WTC11 (cell line): ENCODE data around the gene MRC1. TPM values are rescaled to one million over a fixed set of nuclear protein-coding genes. Genes with fewer than 3 reads are reported as not detected.

Experiments used
- ATAC-seq: fragments of 200-7000 bp; cut with Tn5 transposase; 2 replicates; pipeline ENCODE4 v1.10.0; 2021; ENCODE audit warnings: mild to moderate bottlenecking, moderate library complexity
- CTCF ChIA-PET: fragments of 300-600 bp; sonication (Branson Sonifier 250); formaldehyde crosslinking; loops from one replicate; lab custom pipeline; 2021; ENCODE audit warnings: antibody characterized with exemption; lab: Charles Lee
- POLR2A ChIA-PET: fragments of 350-600 bp; sonication (Branson Sonifier 250); formaldehyde crosslinking; loops from one replicate; lab custom pipeline; 2021; ENCODE audit warnings: antibody characterized with exemption; lab: Charles Lee
- DNase-seq: peaks from one replicate; pipeline ENCODE4 v3.0.0; 2021; ENCODE audit warnings: low spot score
- H3K27ac Mint-ChIP-seq: 2 replicates; pipeline ENCODE4 v1.8.0; 2021; ENCODE audit warnings: mixed read lengths
- H3K27me3 Mint-ChIP-seq: 2 replicates; pipeline ENCODE4 v1.8.0; 2021; ENCODE audit warnings: low read depth, mild to moderate bottlenecking, moderate library complexity, mixed read lengths
- H3K36me3 Mint-ChIP-seq: 2 replicates; pipeline ENCODE4 v1.8.0; 2021; ENCODE audit warnings: mixed read lengths
- H3K4me1 Mint-ChIP-seq: 2 replicates; pipeline ENCODE4 v1.8.0; 2022; ENCODE audit warnings: mixed read lengths
- H3K4me3 Mint-ChIP-seq: 2 replicates; pipeline ENCODE4 v1.8.0; 2021; ENCODE audit warnings: mild to moderate bottlenecking, moderate library complexity, mixed read lengths
- H3K9me3 Mint-ChIP-seq: 2 replicates; pipeline ENCODE4 v1.8.0; 2021; ENCODE audit warnings: mixed read lengths
- CBFB ChIP-seq: sonication (generic); formaldehyde crosslinking; IDR thresholded peaks from 2 replicates; pipeline ENCODE4 v1.8.1; 2022; ENCODE audit warnings: mild to moderate bottlenecking, low read depth, missing genetic modification reagents
- EMX1 ChIP-seq: fragments of 250-450 bp; sonication (Bioruptor Pico); IDR thresholded peaks from 2 replicates; pipeline ENCODE4 v1.8.0; 2021; ENCODE audit warnings: mild to moderate bottlenecking
- FOXP1 ChIP-seq: sonication (generic); formaldehyde crosslinking; IDR thresholded peaks from 2 replicates; pipeline ENCODE4 v1.8.0; 2022; ENCODE audit warnings: missing genetic modification reagents, mild to moderate bottlenecking, moderate library complexity, borderline replicate concordance
- HMGA2 ChIP-seq: fragments of 250-450 bp; sonication (Bioruptor Pico); IDR thresholded peaks from 2 replicates; pipeline ENCODE4 v1.4.0; 2021; ENCODE audit warnings: mild to moderate bottlenecking, moderate library complexity
- KAT7 ChIP-seq: sonication (generic); formaldehyde crosslinking; IDR thresholded peaks from 2 replicates; pipeline ENCODE4 v1.8.1; 2023; ENCODE audit warnings: missing genetic modification reagents, mild to moderate bottlenecking, borderline replicate concordance
- MXD4 ChIP-seq: fragments of 250-450 bp; sonication (Bioruptor Pico); IDR thresholded peaks from 2 replicates; pipeline ENCODE4 v1.8.0; 2021; ENCODE audit warnings: mild to moderate bottlenecking, moderate library complexity, borderline replicate concordance
- NFE2L1 ChIP-seq: sonication (generic); formaldehyde crosslinking; IDR thresholded peaks from 2 replicates; pipeline ENCODE4 v1.8.1; 2023; ENCODE audit warnings: missing genetic modification reagents
- NR2C2 ChIP-seq: sonication (generic); formaldehyde crosslinking; IDR thresholded peaks from 2 replicates; pipeline ENCODE4 v1.8.0; 2022; ENCODE audit warnings: mild to moderate bottlenecking, missing genetic modification reagents
- OVOL2 ChIP-seq: fragments of 250-450 bp; sonication (Bioruptor Pico); IDR thresholded peaks from 2 replicates; pipeline ENCODE4 v1.9.0; 2021; ENCODE audit warnings: mild to moderate bottlenecking, borderline replicate concordance
- SMAD4 ChIP-seq: sonication (generic); formaldehyde crosslinking; IDR thresholded peaks from 2 replicates; pipeline ENCODE4 v1.8.0; 2022; ENCODE audit warnings: mild to moderate bottlenecking, missing genetic modification reagents
- TCF7 ChIP-seq: sonication (generic); formaldehyde crosslinking; IDR thresholded peaks from 2 replicates; pipeline ENCODE4 v1.8.0; 2022; ENCODE audit warnings: mild to moderate bottlenecking, low read depth, missing genetic modification reagents, moderate library complexity
- TEAD1 ChIP-seq: sonication (generic); formaldehyde crosslinking; IDR thresholded peaks from 2 replicates; pipeline ENCODE4 v1.8.0; 2022; ENCODE audit warnings: mild to moderate bottlenecking, missing genetic modification reagents
- ZNF138 ChIP-seq: sonication (generic); formaldehyde crosslinking; conservative IDR thresholded peaks from 2 replicates; pipeline ENCODE4 v1.8.1; 2022; ENCODE audit warnings: mild to moderate bottlenecking, moderate library complexity, missing genetic modification reagents
- total RNA-seq: library from RNA; stranded (reverse); gene quantifications from 3 replicates; pipeline ENCODE4 v1.2.3, GENCODE V29; 2021
- TF ChIP-seq, protein P1 (sequence below): sonication (generic); formaldehyde crosslinking; IDR thresholded peaks from 2 replicates; pipeline ENCODE4 v1.8.1; 2023; ENCODE audit warnings: mild to moderate bottlenecking, missing genetic modification reagents
- TF ChIP-seq, protein P2 (sequence below): sonication (generic); formaldehyde crosslinking; IDR thresholded peaks from 2 replicates; pipeline ENCODE4 v1.8.1; 2022; ENCODE audit warnings: low read depth, missing genetic modification reagents, borderline replicate concordance
- TF ChIP-seq, protein P3 (sequence below): fragments of 250-450 bp; sonication (Bioruptor Pico); IDR thresholded peaks from 2 replicates; pipeline ENCODE4 v1.9.0; 2021; ENCODE audit warnings: moderate library complexity, mild to moderate bottlenecking, inconsistent platforms, borderline replicate concordance
- TF ChIP-seq, protein P4 (sequence below): sonication (generic); formaldehyde crosslinking; conservative IDR thresholded peaks from 2 replicates; pipeline ENCODE4 v1.8.1; 2022; ENCODE audit warnings: mild to moderate bottlenecking, missing genetic modification reagents
- TF ChIP-seq, protein P5 (sequence below): fragments of 200-600 bp; IDR thresholded peaks from 2 replicates; pipeline ENCODE4 v1.8.0; 2022; ENCODE audit warnings: antibody characterized with exemption
- TF ChIP-seq, protein P6 (sequence below): sonication (generic); formaldehyde crosslinking; IDR thresholded peaks from 2 replicates; pipeline ENCODE4 v1.8.0; 2023; ENCODE audit warnings: missing genetic modification reagents, mild to moderate bottlenecking, borderline replicate concordance
- TF ChIP-seq, protein P7 (sequence below): fragments of 250-450 bp; sonication (Bioruptor Pico); IDR thresholded peaks from 2 replicates; pipeline ENCODE4 v2.1.2; 2022; ENCODE audit warnings: mild to moderate bottlenecking, moderate library complexity
- TF ChIP-seq, protein P8 (sequence below): sonication (generic); formaldehyde crosslinking; IDR thresholded peaks from 2 replicates; pipeline ENCODE4 v1.8.0; 2022; ENCODE audit warnings: mild to moderate bottlenecking, missing genetic modification reagents

Gene MRC1
- total RNA-seq, 1 experiment from 2014 or later: 0.33 TPM

DNA sequence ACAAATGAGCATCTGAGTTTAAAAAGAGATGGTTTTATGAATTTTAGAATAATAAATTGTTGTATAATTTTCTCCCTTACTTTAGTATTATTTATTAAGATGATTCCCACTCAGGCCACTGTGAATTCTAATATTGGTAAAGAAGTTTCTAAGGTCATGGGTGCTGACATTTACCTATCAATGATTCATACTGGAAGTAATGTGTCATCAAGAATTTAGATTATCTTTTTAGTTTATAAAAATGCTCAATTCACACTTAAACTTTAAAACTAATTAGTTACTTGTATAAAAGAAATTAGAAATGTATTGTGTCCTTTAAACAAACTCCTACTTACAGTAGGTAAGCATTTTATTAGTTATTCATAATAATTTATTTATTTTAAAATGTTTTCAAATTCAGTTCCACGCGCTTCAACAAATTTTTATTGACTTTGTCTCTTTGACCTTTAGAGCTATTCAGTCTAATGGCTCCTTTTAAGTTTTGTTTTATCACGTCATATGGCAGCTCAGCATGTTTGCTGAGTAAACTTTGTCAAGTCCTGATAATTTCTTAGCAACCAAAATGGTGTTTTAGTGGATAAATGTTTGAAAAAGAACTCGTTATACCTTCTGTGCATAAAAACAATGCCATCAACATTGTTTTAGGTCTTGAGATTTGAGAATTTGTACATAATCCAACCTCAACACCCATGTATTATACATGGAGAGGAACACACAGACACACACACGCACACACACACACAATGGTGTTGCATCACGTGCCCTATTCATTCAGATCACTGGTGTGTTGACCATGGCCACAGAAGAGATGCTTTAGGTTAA, 15.1 kb upstream of the MRC1 start:
- CTCF ChIA-PET: no interaction called here
- ATAC-seq: no peak
- Mint-ChIP-seq H3K4me3 (no peak overlapping the region), H3K9me3 (peaks cover 15% of the 10 kb centered on the region), H3K27me3 (no peaks in the 10 kb centered on the region), H3K27ac (no peak overlapping the region), H3K4me1 (no peaks in the 10 kb centered on the region), H3K36me3 (peaks cover 9% of the 10 kb centered on the region)
- no peak for TF ChIP-seq TCF7
- TF ChIP-seq EMX1 (CRISPR knock-in tag): no peak
- TF ChIP-seq, protein P1, sequence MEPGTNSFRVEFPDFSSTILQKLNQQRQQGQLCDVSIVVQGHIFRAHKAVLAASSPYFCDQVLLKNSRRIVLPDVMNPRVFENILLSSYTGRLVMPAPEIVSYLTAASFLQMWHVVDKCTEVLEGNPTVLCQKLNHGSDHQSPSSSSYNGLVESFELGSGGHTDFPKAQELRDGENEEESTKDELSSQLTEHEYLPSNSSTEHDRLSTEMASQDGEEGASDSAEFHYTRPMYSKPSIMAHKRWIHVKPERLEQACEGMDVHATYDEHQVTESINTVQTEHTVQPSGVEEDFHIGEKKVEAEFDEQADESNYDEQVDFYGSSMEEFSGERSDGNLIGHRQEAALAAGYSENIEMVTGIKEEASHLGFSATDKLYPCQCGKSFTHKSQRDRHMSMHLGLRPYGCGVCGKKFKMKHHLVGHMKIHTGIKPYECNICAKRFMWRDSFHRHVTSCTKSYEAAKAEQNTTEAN: no peak
- no peak for TF ChIP-seq MXD4
- TF ChIP-seq SMAD4 (CRISPR knock-in tag): no peak
- TF ChIP-seq, protein P2, sequence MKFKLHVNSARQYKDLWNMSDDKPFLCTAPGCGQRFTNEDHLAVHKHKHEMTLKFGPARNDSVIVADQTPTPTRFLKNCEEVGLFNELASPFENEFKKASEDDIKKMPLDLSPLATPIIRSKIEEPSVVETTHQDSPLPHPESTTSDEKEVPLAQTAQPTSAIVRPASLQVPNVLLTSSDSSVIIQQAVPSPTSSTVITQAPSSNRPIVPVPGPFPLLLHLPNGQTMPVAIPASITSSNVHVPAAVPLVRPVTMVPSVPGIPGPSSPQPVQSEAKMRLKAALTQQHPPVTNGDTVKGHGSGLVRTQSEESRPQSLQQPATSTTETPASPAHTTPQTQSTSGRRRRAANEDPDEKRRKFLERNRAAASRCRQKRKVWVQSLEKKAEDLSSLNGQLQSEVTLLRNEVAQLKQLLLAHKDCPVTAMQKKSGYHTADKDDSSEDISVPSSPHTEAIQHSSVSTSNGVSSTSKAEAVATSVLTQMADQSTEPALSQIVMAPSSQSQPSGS (CRISPR knock-in tag): no peak
- TF ChIP-seq FOXP1 (CRISPR knock-in tag): no peak
- TF ChIP-seq, protein P3, sequence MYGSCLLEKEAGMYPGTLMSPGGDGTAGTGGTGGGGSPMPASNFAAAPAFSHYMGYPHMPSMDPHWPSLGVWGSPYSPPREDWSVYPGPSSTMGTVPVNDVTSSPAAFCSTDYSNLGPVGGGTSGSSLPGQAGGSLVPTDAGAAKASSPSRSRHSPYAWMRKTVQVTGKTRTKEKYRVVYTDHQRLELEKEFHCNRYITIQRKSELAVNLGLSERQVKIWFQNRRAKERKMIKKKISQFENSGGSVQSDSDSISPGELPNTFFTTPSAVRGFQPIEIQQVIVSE: no peak
- TF ChIP-seq CBFB (CRISPR knock-in tag): no peak
- TF ChIP-seq HMGA2 (CRISPR knock-in tag): no peak
- POLR2A ChIA-PET: no interaction called here
- no peak for DNase-seq

DNA sequence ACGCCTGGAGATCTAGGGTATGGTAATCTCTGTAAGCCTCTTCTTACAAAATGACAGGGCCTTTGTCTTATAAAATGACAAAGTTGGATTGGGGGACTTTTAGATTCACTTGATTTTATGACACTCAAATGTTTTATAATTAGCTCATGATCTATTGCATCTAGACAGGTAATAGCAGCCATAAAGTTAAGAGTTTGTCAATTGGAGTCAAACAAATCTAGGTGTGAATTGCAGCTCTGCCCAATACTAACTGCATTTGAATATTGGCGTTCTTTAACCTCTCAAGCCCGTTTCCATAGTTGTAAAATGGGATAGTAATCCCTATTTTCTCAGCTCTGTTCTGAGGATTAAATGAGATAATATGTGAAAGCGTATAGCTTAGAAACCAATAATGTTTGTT, 14.1 kb upstream of the MRC1 start:
- DNase-seq (no peak), ATAC-seq (no peak)
- Mint-ChIP-seq H3K4me3 (no peak overlapping the region), H3K9me3 (peaks cover 15% of the 10 kb centered on the region), H3K36me3 (peaks cover 9% of the 10 kb centered on the region), H3K4me1 (no peaks in the 10 kb centered on the region), H3K27me3 (no peaks in the 10 kb centered on the region), H3K27ac (no peak overlapping the region)
- CTCF ChIA-PET: no interaction called here
- POLR2A ChIA-PET: no interaction called here
- TF ChIP-seq ZNF138 (CRISPR knock-in tag) (no peak), NFE2L1 (CRISPR knock-in tag) (no peak), KAT7 (CRISPR knock-in tag) (no peak), OVOL2 (CRISPR knock-in tag) (no peak), TEAD1 (CRISPR knock-in tag) (no peak), NR2C2 (CRISPR knock-in tag) (no peak)
- TF ChIP-seq, protein P4, sequence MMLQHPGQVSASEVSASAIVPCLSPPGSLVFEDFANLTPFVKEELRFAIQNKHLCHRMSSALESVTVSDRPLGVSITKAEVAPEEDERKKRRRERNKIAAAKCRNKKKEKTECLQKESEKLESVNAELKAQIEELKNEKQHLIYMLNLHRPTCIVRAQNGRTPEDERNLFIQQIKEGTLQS (CRISPR knock-in tag): no peak
- TF ChIP-seq, protein P5, sequence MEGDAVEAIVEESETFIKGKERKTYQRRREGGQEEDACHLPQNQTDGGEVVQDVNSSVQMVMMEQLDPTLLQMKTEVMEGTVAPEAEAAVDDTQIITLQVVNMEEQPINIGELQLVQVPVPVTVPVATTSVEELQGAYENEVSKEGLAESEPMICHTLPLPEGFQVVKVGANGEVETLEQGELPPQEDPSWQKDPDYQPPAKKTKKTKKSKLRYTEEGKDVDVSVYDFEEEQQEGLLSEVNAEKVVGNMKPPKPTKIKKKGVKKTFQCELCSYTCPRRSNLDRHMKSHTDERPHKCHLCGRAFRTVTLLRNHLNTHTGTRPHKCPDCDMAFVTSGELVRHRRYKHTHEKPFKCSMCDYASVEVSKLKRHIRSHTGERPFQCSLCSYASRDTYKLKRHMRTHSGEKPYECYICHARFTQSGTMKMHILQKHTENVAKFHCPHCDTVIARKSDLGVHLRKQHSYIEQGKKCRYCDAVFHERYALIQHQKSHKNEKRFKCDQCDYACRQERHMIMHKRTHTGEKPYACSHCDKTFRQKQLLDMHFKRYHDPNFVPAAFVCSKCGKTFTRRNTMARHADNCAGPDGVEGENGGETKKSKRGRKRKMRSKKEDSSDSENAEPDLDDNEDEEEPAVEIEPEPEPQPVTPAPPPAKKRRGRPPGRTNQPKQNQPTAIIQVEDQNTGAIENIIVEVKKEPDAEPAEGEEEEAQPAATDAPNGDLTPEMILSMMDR: no peak
- TF ChIP-seq, protein P6, sequence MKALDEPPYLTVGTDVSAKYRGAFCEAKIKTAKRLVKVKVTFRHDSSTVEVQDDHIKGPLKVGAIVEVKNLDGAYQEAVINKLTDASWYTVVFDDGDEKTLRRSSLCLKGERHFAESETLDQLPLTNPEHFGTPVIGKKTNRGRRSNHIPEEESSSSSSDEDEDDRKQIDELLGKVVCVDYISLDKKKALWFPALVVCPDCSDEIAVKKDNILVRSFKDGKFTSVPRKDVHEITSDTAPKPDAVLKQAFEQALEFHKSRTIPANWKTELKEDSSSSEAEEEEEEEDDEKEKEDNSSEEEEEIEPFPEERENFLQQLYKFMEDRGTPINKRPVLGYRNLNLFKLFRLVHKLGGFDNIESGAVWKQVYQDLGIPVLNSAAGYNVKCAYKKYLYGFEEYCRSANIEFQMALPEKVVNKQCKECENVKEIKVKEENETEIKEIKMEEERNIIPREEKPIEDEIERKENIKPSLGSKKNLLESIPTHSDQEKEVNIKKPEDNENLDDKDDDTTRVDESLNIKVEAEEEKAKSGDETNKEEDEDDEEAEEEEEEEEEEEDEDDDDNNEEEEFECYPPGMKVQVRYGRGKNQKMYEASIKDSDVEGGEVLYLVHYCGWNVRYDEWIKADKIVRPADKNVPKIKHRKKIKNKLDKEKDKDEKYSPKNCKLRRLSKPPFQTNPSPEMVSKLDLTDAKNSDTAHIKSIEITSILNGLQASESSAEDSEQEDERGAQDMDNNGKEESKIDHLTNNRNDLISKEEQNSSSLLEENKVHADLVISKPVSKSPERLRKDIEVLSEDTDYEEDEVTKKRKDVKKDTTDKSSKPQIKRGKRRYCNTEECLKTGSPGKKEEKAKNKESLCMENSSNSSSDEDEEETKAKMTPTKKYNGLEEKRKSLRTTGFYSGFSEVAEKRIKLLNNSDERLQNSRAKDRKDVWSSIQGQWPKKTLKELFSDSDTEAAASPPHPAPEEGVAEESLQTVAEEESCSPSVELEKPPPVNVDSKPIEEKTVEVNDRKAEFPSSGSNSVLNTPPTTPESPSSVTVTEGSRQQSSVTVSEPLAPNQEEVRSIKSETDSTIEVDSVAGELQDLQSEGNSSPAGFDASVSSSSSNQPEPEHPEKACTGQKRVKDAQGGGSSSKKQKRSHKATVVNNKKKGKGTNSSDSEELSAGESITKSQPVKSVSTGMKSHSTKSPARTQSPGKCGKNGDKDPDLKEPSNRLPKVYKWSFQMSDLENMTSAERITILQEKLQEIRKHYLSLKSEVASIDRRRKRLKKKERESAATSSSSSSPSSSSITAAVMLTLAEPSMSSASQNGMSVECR: no peak
- TF ChIP-seq, protein P7, sequence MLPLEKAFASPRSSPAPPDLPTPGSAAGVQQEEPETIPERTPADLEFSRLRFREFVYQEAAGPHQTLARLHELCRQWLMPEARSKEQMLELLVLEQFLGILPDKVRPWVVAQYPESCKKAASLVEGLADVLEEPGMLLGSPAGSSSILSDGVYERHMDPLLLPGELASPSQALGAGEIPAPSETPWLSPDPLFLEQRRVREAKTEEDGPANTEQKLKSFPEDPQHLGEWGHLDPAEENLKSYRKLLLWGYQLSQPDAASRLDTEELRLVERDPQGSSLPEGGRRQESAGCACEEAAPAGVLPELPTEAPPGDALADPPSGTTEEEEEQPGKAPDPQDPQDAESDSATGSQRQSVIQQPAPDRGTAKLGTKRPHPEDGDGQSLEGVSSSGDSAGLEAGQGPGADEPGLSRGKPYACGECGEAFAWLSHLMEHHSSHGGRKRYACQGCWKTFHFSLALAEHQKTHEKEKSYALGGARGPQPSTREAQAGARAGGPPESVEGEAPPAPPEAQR (CRISPR knock-in tag): no peak
- TF ChIP-seq, protein P8, sequence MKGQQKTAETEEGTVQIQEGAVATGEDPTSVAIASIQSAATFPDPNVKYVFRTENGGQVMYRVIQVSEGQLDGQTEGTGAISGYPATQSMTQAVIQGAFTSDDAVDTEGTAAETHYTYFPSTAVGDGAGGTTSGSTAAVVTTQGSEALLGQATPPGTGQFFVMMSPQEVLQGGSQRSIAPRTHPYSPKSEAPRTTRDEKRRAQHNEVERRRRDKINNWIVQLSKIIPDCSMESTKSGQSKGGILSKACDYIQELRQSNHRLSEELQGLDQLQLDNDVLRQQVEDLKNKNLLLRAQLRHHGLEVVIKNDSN (CRISPR knock-in tag): no peak
